H1 (cell line): Measurements from ENCODE around the gene RPLP2. TPM values are rescaled to one million over a fixed set of nuclear protein-coding genes. Genes with fewer than 3 reads are reported as not detected.

Experiments used
- CTCF ChIA-PET: fragments of 300-600 bp; sonication (Branson Sonifier 250); formaldehyde crosslinking; loops from one replicate; lab custom pipeline; 2021; ENCODE audit not compliant: partially characterized antibody; lab: Charles Lee
- POLR2A ChIA-PET: fragments of 300-600 bp; sonication (Branson Sonifier 250); formaldehyde crosslinking; loops from one replicate; lab custom pipeline; 2021; ENCODE audit warnings: inconsistent platforms; ENCODE audit not compliant: partially characterized antibody; lab: Charles Lee
- DNase-seq, 2 experiments: peaks; one replicate each; pipeline versions ENCODE4 v3.0.0 to v3.0.0-alpha.2; 2010 to 2022; ENCODE audit warnings: low spot score in 2 of 2, low read depth in 1 of 2, mixed read lengths in 1 of 2
- FAIRE-seq: peaks from 2 replicates; lab custom pipeline; 2011; peaks lifted over from hg19 to GRCh38; lab: Jason Lieb, UNC
- H2AFZ ChIP-seq: 2 replicates; pipeline ENCODE4 v1.8.1; 2012; ENCODE audit warnings: low read length, inconsistent platforms
- H2AK5ac ChIP-seq: 2 replicates; pipeline ENCODE4 v1.6.1; 2013; ENCODE audit warnings: low read depth, low read length
- H2BK120ac ChIP-seq: replicated peaks from 2 replicates; pipeline ENCODE3; 2013; ENCODE audit warnings: low read depth, low read length, inconsistent platforms
- H2BK12ac ChIP-seq: 2 replicates; pipeline ENCODE4 v1.6.1; 2013; ENCODE audit warnings: low read depth, low read length
- H2BK15ac ChIP-seq: 2 replicates; pipeline ENCODE4 v1.6.1; 2013; ENCODE audit warnings: low read length
- H2BK20ac ChIP-seq: 2 replicates; pipeline ENCODE4 v1.6.1; 2013; ENCODE audit warnings: low read length
- H2BK5ac ChIP-seq: 2 replicates; pipeline ENCODE4 v1.6.1; 2013; ENCODE audit warnings: low read depth, low read length
- H3K14ac ChIP-seq: 2 replicates; pipeline ENCODE4 v1.6.1; 2013; ENCODE audit warnings: inconsistent platforms; ENCODE audit not compliant: insufficient read length
- H3K18ac ChIP-seq: 2 replicates; pipeline ENCODE4 v1.6.1; 2013; ENCODE audit warnings: low read length; ENCODE audit errors: extremely low read depth
- H3K23ac ChIP-seq: 2 replicates; pipeline ENCODE4 v1.6.1; 2013; ENCODE audit warnings: inconsistent platforms; ENCODE audit not compliant: insufficient read length
- H3K23me2 ChIP-seq: 2 replicates; pipeline ENCODE4 v1.6.1; 2013; ENCODE audit warnings: low read depth, low read length
- H3K27ac ChIP-seq: 2 replicates; pipeline ENCODE4 v1.6.1; 2011; ENCODE audit warnings: low read depth, low read length, inconsistent platforms
- H3K27me3 ChIP-seq, 4 experiments: replicated peaks in 1 of 4; 1 replicate in 1 of 4; 2 replicates in 3 of 4; pipeline versions ENCODE4 v1.6.1 to v1.8.1; 2011 to 2013; ENCODE audit warnings: low read length in 3 of 4, mild to moderate bottlenecking in 3 of 4, inconsistent platforms in 2 of 4, mixed read lengths in 2 of 4, moderate library complexity in 1 of 4; ENCODE audit not compliant: control insufficient read depth in 3 of 4, insufficient read depth in 3 of 4; ENCODE audit errors: extremely low read depth in 1 of 4
- H3K36me3 ChIP-seq, 4 experiments: 2 replicates each; pipeline versions ENCODE4 v1.6.1 to v1.8.1; 2011 to 2013; ENCODE audit warnings: mild to moderate bottlenecking in 4 of 4, low read length in 3 of 4, moderate library complexity in 2 of 4, control low read depth in 1 of 4, inconsistent platforms in 1 of 4; ENCODE audit not compliant: insufficient read depth in 4 of 4, control insufficient read depth in 2 of 4
- H3K4ac ChIP-seq: replicated peaks from 2 replicates; pipeline ENCODE3; 2013; ENCODE audit warnings: low read length, low read depth, mixed read lengths, inconsistent platforms; ENCODE audit not compliant: insufficient read length
- H3K4me1 ChIP-seq, 4 experiments: replicated peaks in 1 of 4; 1 replicate in 1 of 4; 2 replicates in 3 of 4; pipeline versions ENCODE4 v1.6.1 to v1.8.1; 2011 to 2013; ENCODE audit warnings: low read length in 3 of 4, inconsistent platforms in 2 of 4, mixed read lengths in 1 of 4; ENCODE audit not compliant: insufficient read depth in 4 of 4, control insufficient read depth in 3 of 4
- H3K4me2 ChIP-seq, 2 experiments: 2 replicates each; pipeline versions ENCODE4 v1.6.1 to v1.8.1; 2011 to 2013; ENCODE audit warnings: low read depth in 2 of 2, low read length in 2 of 2, control low read depth in 1 of 2, inconsistent platforms in 1 of 2, mild to moderate bottlenecking in 1 of 2; ENCODE audit not compliant: insufficient read depth in 1 of 2
- H3K4me3 ChIP-seq, 4 experiments: fragments of 200-600, 300-600 bp in 1 of 4; sonication (generic), shearing (Covaris generic), sonication (Bioruptor Twin) in 1 of 4; 2 replicates each; pipeline versions ENCODE4 v1.5.1 to v1.8.1; 2011 to 2016; ENCODE audit warnings: low read length in 4 of 4, low read depth in 3 of 4, control low read depth in 2 of 4, inconsistent platforms in 2 of 4, mild to moderate bottlenecking in 2 of 4, mixed read lengths in 1 of 4, moderate library complexity in 1 of 4; ENCODE audit not compliant: insufficient read depth in 2 of 4; ENCODE audit errors: extremely low read depth in 1 of 4
- H3K56ac ChIP-seq: replicated peaks from 2 replicates; pipeline ENCODE3; 2013; ENCODE audit warnings: low read depth, mild to moderate bottlenecking, mixed read lengths, low read length, inconsistent platforms; ENCODE audit not compliant: insufficient read length
- H3K79me1 ChIP-seq: 2 replicates; pipeline ENCODE4 v1.6.1; 2013; ENCODE audit warnings: low read depth, low read length, control low read depth
- H3K79me2 ChIP-seq, 2 experiments: 2 replicates each; pipeline versions ENCODE4 v1.6.1 to v1.8.1; 2012 to 2013; ENCODE audit warnings: low read length in 2 of 2, mild to moderate bottlenecking in 2 of 2, inconsistent platforms in 1 of 2; ENCODE audit not compliant: insufficient read depth in 2 of 2, control insufficient read depth in 1 of 2
- H3K9ac ChIP-seq, 4 experiments: replicated peaks in 1 of 4; 1 replicate in 1 of 4; 2 replicates in 3 of 4; pipeline versions ENCODE4 v1.6.1 to v1.8.1; 2011 to 2013; ENCODE audit warnings: low read depth in 3 of 4, low read length in 3 of 4, control low read depth in 2 of 4, mild to moderate bottlenecking in 2 of 4, moderate library complexity in 2 of 4, inconsistent platforms in 1 of 4; ENCODE audit errors: extremely low read depth in 1 of 4
- H3K9me3 ChIP-seq, 2 experiments: 2 replicates each; pipeline versions ENCODE4 v1.6.1 to v1.8.1; 2012 to 2013; ENCODE audit warnings: mild to moderate bottlenecking in 2 of 2, moderate library complexity in 2 of 2, control low read depth in 1 of 2, inconsistent platforms in 1 of 2, low read depth in 1 of 2, low read length in 1 of 2, mixed read lengths in 1 of 2; ENCODE audit not compliant: insufficient read depth in 2 of 2
- H4K20me1 ChIP-seq, 2 experiments: replicated peaks in 1 of 2; 2 replicates each; pipeline versions ENCODE3 to v1.8.1; 2011 to 2013; ENCODE audit warnings: inconsistent platforms in 2 of 2, low read length in 2 of 2, mild to moderate bottlenecking in 1 of 2; ENCODE audit not compliant: insufficient read depth in 2 of 2, control insufficient read depth in 1 of 2
- H4K5ac ChIP-seq: 2 replicates; pipeline ENCODE4 v1.6.1; 2013; ENCODE audit warnings: low read length, low read depth, mixed read lengths, inconsistent platforms; ENCODE audit not compliant: insufficient read length
- H4K8ac ChIP-seq: 2 replicates; pipeline ENCODE4 v1.8.0; 2013; ENCODE audit warnings: mild to moderate bottlenecking, moderate library complexity, low read length, inconsistent platforms; ENCODE audit not compliant: insufficient read depth; ENCODE audit errors: extremely low read depth
- H4K91ac ChIP-seq: replicated peaks from 2 replicates; pipeline ENCODE3; 2013; ENCODE audit warnings: low read length, mixed read lengths, inconsistent platforms; ENCODE audit not compliant: insufficient read length
- GTF2F1 ChIP-seq: IDR thresholded peaks from 2 replicates; pipeline ENCODE4 v1.6.1; 2012; ENCODE audit warnings: low read depth, low read length, improper control_type of control experiment, borderline replicate concordance
- HDAC6 ChIP-seq: IDR thresholded peaks from one replicate; pipeline ENCODE4 v1.7.1; 2012; ENCODE audit warnings: low read depth, mild to moderate bottlenecking, inconsistent platforms, low read length, moderate library complexity
- WGBS, 2 experiments: shearing (Covaris generic) in 1 of 2; methylation state at CpG; one replicate each; pipeline versions ENCODE4 v1.1.6 to v1.1.7; 2013 to 2015; ENCODE audit warnings: low lambda C conversion rate in 2 of 2, mixed read lengths in 2 of 2, inconsistent platforms in 1 of 2, low coverage in 1 of 2, missing lambda C conversion rate in 1 of 2; ENCODE audit not compliant: insufficient replicate concordance in 2 of 2, insufficient coverage in 1 of 2, insufficient read length in 1 of 2; ENCODE audit errors: extremely low coverage in 1 of 2, missing lambda C conversion rate in 1 of 2; 5-methylcytosine and 5-hydroxymethylcytosine counted together
- polyA plus RNA-seq, 7 experiments: library from polyadenylated mRNA; depleted of rRNA in 3 of 7; stranded (reverse) in 5 of 7; unstranded in 2 of 7; fragments of >200 nt in 5 of 7; fragments of 200-250 nt in 2 of 7; gene quantifications; 1 replicate in 5 of 7; 2 replicates in 1 of 7; 4 replicates in 1 of 7; pipeline versions ENCODE4 v1.2.1 to v1.2.3, GENCODE V29; 2011 to 2013; ENCODE audit warnings: missing spikeins in 2 of 7, mixed read lengths in 2 of 7
- total RNA-seq: library from RNA; stranded (reverse); fragmentation: NEBNext Ultra II Directional; extraction: Animal tissue kit (Norgen Biotek cat#: 25700); gene quantifications from 2 replicates; pipeline ENCODE4 v1.2.1, GENCODE V29; 2021

RPLP2 gene
- total and polyA plus RNA-seq, 2 of the 8 experiments (the other 6 are each of a cell fraction or from before 2014, with no cell fraction given): 1,789 to 2,106 TPM

GRCh38 chr11:801097-801780, 8.5 kb upstream of the RPLP2 start:
- Histone ChIP-seq H2BK20ac (no peak overlapping the region), H4K20me1 (peaks cover 0 to 13% of the 10 kb centered on the region in 2 experiments), H2BK120ac (no peak overlapping the region), H2BK12ac (no peak overlapping the region), H4K91ac (no peak overlapping the region), H2BK5ac (no peak overlapping the region; the same call in 1 of the 2 replicates), H3K79me2 (peaks cover 0 to 4% of the 10 kb centered on the region in 2 experiments; a peak in 1 of 4 replicates), H3K27ac (no peak overlapping the region), H3K9ac (no peak overlapping the region), H3K56ac (no peak overlapping the region), H3K4me2 (no peak overlapping the region), H3K79me1 (peaks cover 5% of the 10 kb centered on the region; the same call in 1 of the 2 replicates), H3K27me3 (no peaks in the 10 kb centered on the region; a peak in 1 of 7 replicates), H3K4ac (no peak overlapping the region), H3K36me3 (peaks cover 3 to 30% (median 6%) of the 10 kb centered on the region in 4 experiments; a peak in 5 of 8 replicates), H2AFZ (no peak overlapping the region), H3K14ac (no peak overlapping the region), H3K4me3 (no peak overlapping the region), H4K8ac (no peak overlapping the region), H4K5ac (no peak overlapping the region), H3K4me1 (peaks cover 4 to 20% (median 15%) of the 10 kb centered on the region in 4 experiments), H3K23ac (no peak overlapping the region), H3K23me2 (peaks cover 16% of the 10 kb centered on the region), H3K9me3 (no peaks in the 10 kb centered on the region), H2BK15ac (no peak overlapping the region), H2AK5ac (no peak overlapping the region), H3K18ac (no peak overlapping the region)
- DNase-seq (no peak), FAIRE-seq (no peak)
- no peak for TF ChIP-seq HDAC6
- no peak for TF ChIP-seq GTF2F1
- WGBS, 2 experiments: 92% methylated on average over 11 of the region's 20 CpGs; no CpG with 5 or more reads in 1 of the 2 experiments
- ChIA-PET POLR2A (interaction anchor here (0.8 to 53.0 kb wide), 6 partner anchors 8 to 162 kb away, joined by 3 to 1917 read pairs (median 16); partner anchors contain the start of genes CD151, CEND1, CRACR2B and PNPLA2), CTCF (interaction anchor here (1.0 kb wide), 1 partner anchor 18 kb away, joined by 3 read pairs; no protein-coding TSS in a partner anchor)
